ENCODE results near the gene SESN1.

The SESN1 gene

GRCh38 chr6:109059571-109060021 is 35.0 kb downstream of the SESN1 start:
- H3K4me3 ChIP-seq (ENCODE audit: low read depth, low read length), result no peak overlapping the region
- peak overlapping the region; percentile 24 for H3K27ac ChIP-seq
- peak; percentile 37 for DNase-seq
- in situ Hi-C loops (cut with HindIII; ENCODE audit: low pct_ligation_motif_present, low sequenced_read_pairs), result no loop called here
- H3K36me3 ChIP-seq (replicated peaks), result no peaks in the 10 kb centered on the region
- TF ChIP-seq CTCF (IDR thresholded peaks at IDR 0.05; ENCODE audit: low read depth, low read length, missing control alignments), result peak; percentile 16
- no peaks in the 10 kb centered on the region for H3K27me3 ChIP-seq (replicated peaks)

- no peaks in the 10 kb centered on the region for H3K36me3 ChIP-seq (replicated peaks)
- H3K4me3 ChIP-seq (ENCODE audit: low read depth, low read length), result no peak overlapping the region
- H3K27ac ChIP-seq, result peak overlapping the region; percentile 24
- H3K27me3 ChIP-seq (replicated peaks), result no peaks in the 10 kb centered on the region
- no peak for TF ChIP-seq CTCF (IDR thresholded peaks at IDR 0.05; ENCODE audit: low read depth, low read length, missing control alignments)
- in situ Hi-C loops (cut with HindIII; ENCODE audit: low pct_ligation_motif_present, low sequenced_read_pairs), result no loop called here
- DNase-seq, result no peak
These were observed 35.5 kb downstream of the SESN1 start for GRCh38 chr6:109059153-109059552.

GRCh38 chr6:109058620-109059019 is 36.0 kb downstream of the SESN1 start:
- H3K36me3 ChIP-seq (replicated peaks), result no peaks in the 10 kb centered on the region
- TF ChIP-seq CTCF (IDR thresholded peaks at IDR 0.05; ENCODE audit: low read depth, low read length, missing control alignments), result no peak
- no peak for DNase-seq
- no peak overlapping the region for H3K27ac ChIP-seq
- in situ Hi-C loops (cut with HindIII; ENCODE audit: low pct_ligation_motif_present, low sequenced_read_pairs), result no loop called here
- no peaks in the 10 kb centered on the region for H3K27me3 ChIP-seq (replicated peaks)
- H3K4me3 ChIP-seq (ENCODE audit: low read depth, low read length), result no peak overlapping the region

GRCh38 chr6:109056661-109057060 is 38.0 kb downstream of the SESN1 start:
- Histone ChIP-seq H3K27me3 (replicated peaks) (no peaks in the 10 kb centered on the region), H3K36me3 (replicated peaks) (no peaks in the 10 kb centered on the region), H3K27ac (no peak overlapping the region), H3K4me3 (ENCODE audit: low read depth, low read length) (no peak overlapping the region)
- in situ Hi-C loops (cut with HindIII; ENCODE audit: low pct_ligation_motif_present, low sequenced_read_pairs), result no loop called here
- no peak for TF ChIP-seq CTCF (IDR thresholded peaks at IDR 0.05; ENCODE audit: low read depth, low read length, missing control alignments)
- DNase-seq, result no peak

- no peaks in the 10 kb centered on the region for H3K27me3 ChIP-seq (replicated peaks)
- H3K4me3 ChIP-seq (ENCODE audit: low read depth, low read length), result no peak overlapping the region
- H3K27ac ChIP-seq, result no peak overlapping the region
- in situ Hi-C loops (cut with HindIII; ENCODE audit: low pct_ligation_motif_present, low sequenced_read_pairs), result no loop called here
- TF ChIP-seq CTCF (IDR thresholded peaks at IDR 0.05; ENCODE audit: low read depth, low read length, missing control alignments), result no peak
- no peak for DNase-seq
- H3K36me3 ChIP-seq (replicated peaks), result no peaks in the 10 kb centered on the region
These were observed 38.8 kb downstream of the SESN1 start for GRCh38 chr6:109055771-109056235.

- Histone ChIP-seq H3K4me3 (ENCODE audit: low read depth, low read length) (no peak overlapping the region), H3K27me3 (replicated peaks) (no peaks in the 10 kb centered on the region), H3K27ac (no peak overlapping the region), H3K36me3 (replicated peaks) (no peaks in the 10 kb centered on the region)
- DNase-seq, result no peak
- no peak for TF ChIP-seq CTCF (IDR thresholded peaks at IDR 0.05; ENCODE audit: low read depth, low read length, missing control alignments)
- in situ Hi-C loops (cut with HindIII; ENCODE audit: low pct_ligation_motif_present, low sequenced_read_pairs), result no loop called here
These were observed 41.3 kb downstream of the SESN1 start for GRCh38 chr6:109053336-109053735.
